Naive B cell (primary cell): ENCODE measurements around the gene CAMK1D. TPM values are rescaled to one million over a fixed set of nuclear protein-coding genes. Genes with fewer than 3 reads are reported as not detected.

Source experiments
- ATAC-seq, 2 donors: fragments of 150-1000 bp; cut with Tn5 transposase; 2 replicates each; pipeline ENCODE4 v1.10.0; 2021; ENCODE audit warnings: low read depth in 2 of 2, mild to moderate bottlenecking in 2 of 2, moderate library complexity in 2 of 2
- DNase-seq: peaks from one replicate; pipeline ENCODE4 v3.0.0; 2022
- H3K27ac Mint-ChIP-seq, 6 donors: one replicate each; pipeline ENCODE4 v1.8.0; 2020 to 2022; ENCODE audit warnings: mild to moderate bottlenecking in 6 of 6, mixed read lengths in 6 of 6, moderate library complexity in 5 of 6, inconsistent platforms in 2 of 6
- H3K27me3 Mint-ChIP-seq, 3 donors: one replicate each; pipeline ENCODE4 v1.8.0; 2021 to 2022; ENCODE audit warnings: mixed read lengths in 3 of 3, mild to moderate bottlenecking in 1 of 3
- H3K36me3 Mint-ChIP-seq, 2 donors: one replicate each; pipeline ENCODE4 v1.8.0; 2020 to 2022; ENCODE audit warnings: mixed read lengths in 2 of 2, inconsistent platforms in 1 of 2, mild to moderate bottlenecking in 1 of 2
- H3K4me1 Mint-ChIP-seq, 3 donors: one replicate each; pipeline ENCODE4 v1.8.0; 2020 to 2022; ENCODE audit warnings: mixed read lengths in 3 of 3, inconsistent platforms in 1 of 3, mild to moderate bottlenecking in 1 of 3, moderate library complexity in 1 of 3
- H3K4me3 Mint-ChIP-seq, 8 donors: one replicate each; pipeline ENCODE4 v1.8.0; 2020 to 2022; ENCODE audit warnings: mild to moderate bottlenecking in 8 of 8, mixed read lengths in 8 of 8, moderate library complexity in 8 of 8, inconsistent platforms in 2 of 8
- H3K9me3 Mint-ChIP-seq, 7 donors: one replicate each; pipeline ENCODE4 v1.8.0; 2020 to 2022; ENCODE audit warnings: mixed read lengths in 7 of 7, mild to moderate bottlenecking in 5 of 7, inconsistent platforms in 2 of 7, moderate library complexity in 1 of 7
- polyA plus RNA-seq, 6 donors: library from polyadenylated mRNA; unstranded; fragments of 300-500 nt; fragmentation: Illumina TruSeq; gene quantifications; one replicate each; pipeline ENCODE4 v1.2.3, GENCODE V29; 2021; ENCODE audit warnings: low read depth in 6 of 6

Gene CAMK1D
- polyA plus RNA-seq, 6 donors from 2014 or later: 12.2 to 54.1 (median 35.6) TPM

DNA sequence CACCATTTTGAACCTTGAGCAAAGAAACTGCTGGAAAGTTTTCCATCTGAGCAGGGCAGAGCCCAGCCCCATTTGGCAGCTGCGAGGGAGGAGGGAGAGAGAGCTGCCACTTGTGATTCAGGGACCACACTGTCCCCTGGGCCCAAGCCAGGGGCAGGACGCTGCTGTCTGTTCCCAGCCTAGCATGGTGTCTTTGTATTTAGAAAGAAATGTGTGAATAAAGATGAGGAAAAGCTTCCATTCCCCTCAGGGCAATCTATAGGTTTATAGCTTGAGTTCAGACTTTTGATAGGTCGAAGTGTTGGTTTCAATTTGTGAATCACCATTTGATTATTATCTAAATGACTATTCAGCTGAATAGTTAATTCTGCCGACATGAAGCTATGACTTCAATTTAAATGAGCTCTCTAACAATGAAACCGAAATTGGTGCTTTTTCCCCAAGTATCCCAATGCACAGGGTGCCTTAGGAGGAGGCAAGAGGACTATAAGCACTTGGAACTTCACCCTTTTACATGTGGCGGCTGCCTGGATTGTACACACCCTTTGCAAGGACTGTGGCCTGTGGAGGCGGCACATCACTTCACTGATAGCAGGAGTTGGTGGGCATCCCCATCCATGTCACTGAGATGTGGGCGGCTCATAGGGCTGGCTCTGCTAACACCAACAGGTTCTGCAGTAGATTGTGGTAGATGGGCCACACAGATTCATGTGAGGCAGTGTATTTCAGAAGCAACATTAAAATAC is 428.7 kb downstream of the CAMK1D start:
- Mint-ChIP-seq H3K36me3 (peaks cover 17 to 30% of the 10 kb centered on the region in 2 donors), H3K4me3 (peak overlapping the region in 1 of 8 donors; percentile 25)

GRCh38 chr10:12780634-12781601 is 431.6 kb downstream of the CAMK1D start:
- Mint-ChIP-seq H3K27me3 (no peaks in the 10 kb centered on the region), H3K9me3 (no peaks in the 10 kb centered on the region), H3K4me3 (peak overlapping the region in 1 of 8 donors; percentile 35), H3K4me1 (peaks cover 6 to 19% (median 11%) of the 10 kb centered on the region in 3 donors), H3K27ac (peak overlapping the region in 4 of 6 donors; percentile 26 to 91 (median 40)), H3K36me3 (peaks cover 17 to 30% of the 10 kb centered on the region in 2 donors)
- ATAC-seq (no peak), DNase-seq (no peak)

More for the DNA sequence above, 428.7 kb downstream of the CAMK1D start:
- H3K27me3 Mint-ChIP-seq: no peaks in the 10 kb centered on the region
- H3K9me3 Mint-ChIP-seq: no peaks in the 10 kb centered on the region
- no peak for ATAC-seq
- no peak for DNase-seq
- H3K27ac Mint-ChIP-seq: no peak overlapping the region
- peaks cover 20 to 31% (median 20%) of the 10 kb centered on the region in 3 donors for H3K4me1 Mint-ChIP-seq

- peaks cover 2 to 16% (median 9%) of the 10 kb centered on the region in 3 donors for H3K4me1 Mint-ChIP-seq
- H3K27ac Mint-ChIP-seq: peak overlapping the region in 2 of 6 donors; percentile 57 to 61
- H3K36me3 Mint-ChIP-seq: peaks cover 17 to 24% of the 10 kb centered on the region in 2 donors
- no peaks in the 10 kb centered on the region for H3K27me3 Mint-ChIP-seq
- DNase-seq: no peak
- no peaks in the 10 kb centered on the region for H3K9me3 Mint-ChIP-seq
- ATAC-seq: no peak
- no peak overlapping the region for H3K4me3 Mint-ChIP-seq
Observed at GRCh38 chr10:12781976-12782375, 432.6 kb downstream of the CAMK1D start.

DNA sequence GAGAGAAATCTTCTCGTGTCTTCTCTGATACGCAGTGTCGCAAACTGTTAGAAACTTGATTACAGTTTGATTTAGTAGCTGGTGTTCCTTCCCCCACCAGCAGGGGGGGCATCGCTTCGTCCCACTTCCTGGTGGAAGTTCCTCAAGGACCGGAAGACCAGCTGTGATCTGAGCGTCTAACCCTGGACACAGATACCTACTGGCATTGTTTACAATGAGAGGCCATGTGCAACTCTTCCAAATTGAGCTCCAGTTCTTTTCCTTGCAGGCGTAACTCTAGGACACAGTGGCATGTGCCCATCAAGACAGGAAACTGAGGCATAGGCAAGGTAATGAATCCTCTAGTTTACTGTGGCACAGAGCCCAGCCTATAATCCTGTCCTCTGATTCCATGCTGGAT is 433.2 kb downstream of the CAMK1D start:
- Mint-ChIP-seq H3K9me3 (no peaks in the 10 kb centered on the region), H3K36me3 (peaks cover 17 to 22% of the 10 kb centered on the region in 2 donors), H3K27me3 (no peaks in the 10 kb centered on the region), H3K27ac (peak overlapping the region in 4 of 6 donors; percentile 61 to 91 (median 88)), H3K4me1 (peaks cover 0 to 16% (median 8%) of the 10 kb centered on the region in 3 donors), H3K4me3 (peak overlapping the region in 1 of 8 donors; percentile 59)
- DNase-seq (no peak), ATAC-seq (no peak)

DNA sequence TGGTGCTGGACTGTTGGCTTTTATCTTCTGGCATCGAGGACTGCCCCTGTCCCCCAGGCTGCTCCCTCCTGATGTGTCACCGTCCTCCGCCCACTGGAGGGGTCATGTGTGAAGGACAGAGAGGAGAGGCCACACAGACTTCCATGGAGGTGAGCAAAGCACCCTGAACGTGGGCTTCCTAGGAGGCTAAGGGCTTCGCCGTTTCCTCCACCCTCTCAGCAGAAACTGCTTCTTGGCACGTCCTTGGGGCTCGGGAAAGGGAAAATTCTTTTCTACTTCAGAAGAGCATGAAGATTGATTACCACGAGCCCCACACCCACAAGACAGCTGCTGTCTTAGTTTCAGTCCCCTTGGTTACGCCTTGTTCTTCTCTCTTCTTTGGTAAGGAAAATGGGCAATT is 433.9 kb downstream of the CAMK1D start:
- no peaks in the 10 kb centered on the region for H3K9me3 Mint-ChIP-seq
- no peak for ATAC-seq
- H3K4me3 Mint-ChIP-seq: no peak overlapping the region
- peaks cover 0 to 16% (median 6%) of the 10 kb centered on the region in 3 donors for H3K4me1 Mint-ChIP-seq
- DNase-seq: no peak
- H3K36me3 Mint-ChIP-seq: peaks cover 17 to 19% of the 10 kb centered on the region in 2 donors
- peak overlapping the region in 2 of 6 donors; percentile 18 to 44 for H3K27ac Mint-ChIP-seq
- H3K27me3 Mint-ChIP-seq: no peaks in the 10 kb centered on the region

- no peak for ATAC-seq
- Mint-ChIP-seq H3K4me1 (peaks cover 0 to 12% (median 6%) of the 10 kb centered on the region in 3 donors), H3K36me3 (peaks cover 17 to 26% of the 10 kb centered on the region in 2 donors), H3K9me3 (no peaks in the 10 kb centered on the region), H3K27me3 (no peaks in the 10 kb centered on the region), H3K27ac (no peak overlapping the region), H3K4me3 (no peak overlapping the region)
- no peak for DNase-seq
Observed at GRCh38 chr10:12784646-12785045, 435.3 kb downstream of the CAMK1D start.

GRCh38 chr10:12785415-12785831 is 436.1 kb downstream of the CAMK1D start:
- peaks cover 16 to 28% of the 10 kb centered on the region in 2 donors for H3K36me3 Mint-ChIP-seq
- no peaks in the 10 kb centered on the region for H3K27me3 Mint-ChIP-seq
- ATAC-seq (no peak), DNase-seq (no peak)
- no peak overlapping the region for H3K27ac Mint-ChIP-seq
- H3K9me3 Mint-ChIP-seq: no peaks in the 10 kb centered on the region
- no peak overlapping the region for H3K4me3 Mint-ChIP-seq
- peaks cover 0 to 10% (median 6%) of the 10 kb centered on the region in 3 donors for H3K4me1 Mint-ChIP-seq

GRCh38 chr10:12787297-12787696 is 437.9 kb downstream of the CAMK1D start:
- no peak for ATAC-seq

GRCh38 chr10:12788277-12788676 is 438.9 kb downstream of the CAMK1D start:
- H3K4me3 Mint-ChIP-seq: no peak overlapping the region
- ATAC-seq (no peak), DNase-seq (no peak)
- H3K27ac Mint-ChIP-seq: no peak overlapping the region
- H3K27me3 Mint-ChIP-seq: no peaks in the 10 kb centered on the region
- H3K9me3 Mint-ChIP-seq: no peaks in the 10 kb centered on the region
- H3K36me3 Mint-ChIP-seq: peaks cover 15 to 23% of the 10 kb centered on the region in 2 donors
- no peaks in the 10 kb centered on the region for H3K4me1 Mint-ChIP-seq

More at GRCh38 chr10:12787297-12787696, 437.9 kb downstream of the CAMK1D start:
- H3K27ac Mint-ChIP-seq: no peak overlapping the region
- H3K27me3 Mint-ChIP-seq: no peaks in the 10 kb centered on the region
- H3K4me1 Mint-ChIP-seq: peaks cover 0 to 5% (median 3%) of the 10 kb centered on the region in 3 donors
- no peaks in the 10 kb centered on the region for H3K9me3 Mint-ChIP-seq
- DNase-seq: no peak
- no peak overlapping the region for H3K4me3 Mint-ChIP-seq
- peaks cover 19 to 27% of the 10 kb centered on the region in 2 donors for H3K36me3 Mint-ChIP-seq

DNA sequence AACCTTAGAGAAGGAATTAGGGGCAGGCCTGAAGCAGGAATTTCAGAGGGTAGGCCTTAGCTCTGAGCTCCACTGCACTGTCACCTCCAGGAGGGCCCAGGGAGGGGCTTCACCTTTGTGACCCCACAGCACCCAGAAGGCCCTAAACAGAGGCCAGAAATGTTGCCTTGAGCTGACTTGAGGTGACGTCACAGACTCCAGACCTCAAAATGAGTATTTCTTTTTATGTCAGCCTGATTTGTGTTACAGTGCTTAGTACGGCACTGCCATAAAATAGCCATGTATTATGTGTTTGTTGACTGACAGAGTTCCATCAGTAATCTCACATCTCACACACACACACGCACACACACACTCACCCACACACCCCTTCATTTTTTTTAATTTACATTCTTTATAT is 440.9 kb downstream of the CAMK1D start:
- Mint-ChIP-seq H3K27me3 (no peaks in the 10 kb centered on the region), H3K9me3 (no peaks in the 10 kb centered on the region), H3K4me1 (peaks cover 0 to 5% (median 0%) of the 10 kb centered on the region in 3 donors), H3K36me3 (peaks cover 25 to 36% of the 10 kb centered on the region in 2 donors), H3K27ac (peak overlapping the region in 2 of 6 donors; percentile 53 to 63), H3K4me3 (no peak overlapping the region)
- DNase-seq: no peak
- ATAC-seq: no peak

- H3K27ac Mint-ChIP-seq: peak overlapping the region in 1 of 6 donors; percentile 34
- peaks cover 25 to 44% of the 10 kb centered on the region in 2 donors for H3K36me3 Mint-ChIP-seq
- DNase-seq: no peak
- H3K27me3 Mint-ChIP-seq: no peaks in the 10 kb centered on the region
- peaks cover 0 to 5% (median 0%) of the 10 kb centered on the region in 3 donors for H3K4me1 Mint-ChIP-seq
- ATAC-seq: no peak
- no peaks in the 10 kb centered on the region for H3K9me3 Mint-ChIP-seq
- no peak overlapping the region for H3K4me3 Mint-ChIP-seq
Observed at GRCh38 chr10:12791728-12792127, 442.4 kb downstream of the CAMK1D start.

GRCh38 chr10:12792889-12793556 is 443.7 kb downstream of the CAMK1D start:
- DNase-seq (no peak), ATAC-seq (no peak)
- Mint-ChIP-seq H3K36me3 (peaks cover 25 to 44% of the 10 kb centered on the region in 2 donors), H3K27ac (peak overlapping the region in 1 of 6 donors; percentile 78), H3K4me1 (peaks cover 0 to 5% (median 0%) of the 10 kb centered on the region in 3 donors), H3K27me3 (no peaks in the 10 kb centered on the region), H3K4me3 (no peak overlapping the region), H3K9me3 (no peaks in the 10 kb centered on the region)
